Stimulated activated naive CD4-positive, alpha-beta T cell treated with Interleukin-2 at 50 U/mL for 16 hours (primary cell): ENCODE data around the gene DDR2.

Experiments
- DNase-seq: peaks from one replicate; lab custom pipeline; 2025; lab: John Stamatoyannopoulos, UW

DDR2 gene

DNA sequence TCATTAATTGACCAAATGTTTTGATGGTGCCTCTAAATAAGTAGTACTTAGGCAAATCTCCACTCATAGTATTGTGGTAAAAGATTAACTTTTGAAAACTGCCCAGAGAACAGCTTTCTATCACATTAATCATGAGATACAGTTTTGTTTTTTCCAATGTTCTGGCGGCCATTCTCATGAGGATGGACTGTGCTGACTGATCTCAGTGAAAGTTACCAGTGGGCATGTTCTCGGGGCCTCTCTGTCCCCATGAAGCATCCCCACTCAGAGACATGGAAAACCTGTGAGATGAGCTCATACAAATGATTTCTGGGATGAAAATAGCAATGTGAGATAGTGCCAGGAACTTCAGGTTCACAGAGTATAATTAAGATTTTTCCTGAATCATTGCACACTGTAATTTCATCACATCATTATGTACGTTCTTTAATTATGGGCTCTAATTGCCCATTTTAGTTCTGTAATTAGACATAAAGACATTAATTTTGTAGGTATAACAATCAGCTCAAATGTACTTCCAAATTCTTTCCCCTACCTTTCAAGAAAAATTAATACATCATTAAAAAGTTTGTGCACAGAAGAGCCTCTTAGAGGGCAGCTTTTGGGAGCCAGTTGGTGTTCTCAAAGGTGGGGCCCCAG, 40.5 kb downstream of the DDR2 start:
- no peak for DNase-seq

- no peak for DNase-seq
Observed at GRCh38 chr1:162674034-162674608, 41.9 kb downstream of the DDR2 start.

DNA sequence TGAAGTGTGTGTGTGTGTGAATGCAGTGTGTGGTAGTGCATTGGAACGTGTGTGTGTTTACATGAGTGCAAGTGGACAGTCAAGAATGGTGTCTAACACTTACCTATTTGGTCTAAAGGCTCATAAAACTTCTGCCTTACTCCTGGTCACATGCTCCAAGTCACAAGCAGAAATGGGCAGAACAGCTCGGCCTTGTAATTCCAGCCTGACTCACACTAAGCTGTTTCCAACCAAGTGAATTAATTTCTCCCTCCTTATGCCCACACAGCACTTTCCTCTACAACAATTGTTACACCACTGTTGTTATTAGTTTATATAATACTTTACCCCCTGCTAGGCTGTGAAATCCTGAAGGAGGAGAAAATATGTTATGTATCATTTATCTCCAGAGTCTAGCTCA, 43.8 kb downstream of the DDR2 start:
- no peak for DNase-seq

DNA sequence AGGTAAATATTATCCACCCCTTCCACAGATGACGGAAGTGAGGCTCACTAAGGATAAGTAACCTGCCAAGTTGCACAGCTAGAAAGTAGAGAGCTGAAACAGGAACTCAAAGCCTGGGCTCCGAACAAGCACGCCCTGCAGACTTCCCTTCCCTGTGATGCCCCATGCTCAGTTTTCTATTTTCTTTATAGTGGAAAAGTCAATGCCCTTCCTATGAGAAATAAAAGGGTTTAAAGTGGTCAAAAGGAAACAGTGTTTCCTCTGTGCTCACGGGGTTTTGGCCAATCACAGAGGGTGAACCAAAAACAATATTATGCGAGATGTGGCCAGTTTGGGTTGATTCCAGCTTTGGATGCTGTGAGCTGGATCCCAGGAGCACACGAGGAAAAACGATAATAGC, 44.5 kb downstream of the DDR2 start:
- DNase-seq = no peak

- no peak for DNase-seq
Observed at GRCh38 chr1:162677607-162678371, 45.5 kb downstream of the DDR2 start.

DNA sequence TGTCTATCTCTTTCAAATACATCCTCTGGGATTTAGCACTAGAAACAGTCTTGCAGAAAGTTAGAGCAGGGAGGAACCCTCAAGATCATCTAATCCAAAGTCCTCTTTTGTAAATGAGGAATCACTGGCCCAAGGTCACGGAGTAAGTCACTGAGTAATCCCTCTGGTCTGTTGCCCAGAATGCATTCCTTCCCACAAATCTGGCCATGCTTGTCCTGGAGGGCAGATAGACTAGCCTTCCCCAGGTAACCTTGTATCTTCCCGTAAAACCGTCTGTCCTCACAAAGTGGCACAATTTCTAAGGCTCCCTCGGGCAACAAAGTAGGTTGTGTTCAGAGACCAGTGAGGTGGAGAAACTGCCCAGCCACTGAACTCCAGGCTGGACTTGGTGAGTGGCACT, 46.2 kb downstream of the DDR2 start:
- DNase-seq = no peak

- DNase-seq = no peak
Observed at GRCh38 chr1:162679298-162679697, 47.0 kb downstream of the DDR2 start.

DNA sequence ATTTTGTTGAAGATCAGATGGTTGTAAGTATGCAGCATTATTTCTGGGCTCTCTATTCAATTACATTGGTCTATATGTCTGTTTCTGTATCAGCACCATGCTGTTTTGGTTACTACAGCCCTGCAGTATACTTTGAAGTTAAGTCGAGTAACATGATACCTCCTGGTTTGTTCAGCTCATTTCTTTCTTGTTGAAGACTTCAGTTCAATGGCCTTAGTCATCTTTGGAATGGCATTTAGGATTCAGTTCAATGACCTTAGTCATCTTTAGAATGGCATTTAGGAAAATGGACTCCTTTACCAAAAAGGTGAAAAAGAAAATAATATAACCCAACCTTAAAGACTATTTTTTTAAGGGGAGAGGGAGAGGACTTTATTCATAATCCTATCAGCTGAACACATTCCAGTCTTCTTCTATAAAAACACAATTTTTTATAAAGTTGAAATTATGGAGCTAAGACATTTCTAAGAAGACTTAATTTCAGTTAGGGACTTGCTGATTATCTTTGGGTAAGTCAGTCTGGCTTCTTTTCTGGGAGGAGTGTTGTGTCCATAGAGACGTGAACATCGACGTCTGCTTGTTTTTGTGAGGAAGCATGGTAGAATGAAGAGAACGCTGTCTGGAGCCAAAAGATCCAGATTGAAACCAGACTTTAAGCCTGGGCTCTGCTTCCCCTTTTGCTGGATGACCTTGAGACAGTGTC, 48.3 kb downstream of the DDR2 start:
- no peak for DNase-seq

- no peak for DNase-seq
Observed at GRCh38 chr1:162681122-162681436, 48.8 kb downstream of the DDR2 start.

GRCh38 chr1:162682013-162682419, 49.8 kb downstream of the DDR2 start:
- DNase-seq = no peak

DNA sequence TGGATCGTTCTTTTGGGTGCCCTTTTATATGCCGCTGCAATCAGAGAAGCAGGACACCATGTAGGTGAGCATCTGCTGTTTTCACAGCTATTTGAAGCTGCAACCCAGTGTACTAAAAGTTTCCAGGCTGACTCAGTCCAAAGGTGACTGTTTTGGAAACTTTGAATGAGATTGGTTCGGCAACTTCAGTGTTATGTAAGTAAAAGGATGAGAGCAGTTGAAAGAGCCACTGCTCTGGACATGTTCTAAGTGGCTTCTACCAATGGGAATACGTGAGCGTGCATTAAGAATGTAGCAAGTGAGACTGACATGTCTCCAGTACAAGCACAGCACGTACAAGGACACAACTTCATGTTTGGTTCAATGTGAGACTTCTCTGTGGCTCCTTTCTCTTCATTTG, 55.6 kb downstream of the DDR2 start:
- no peak for DNase-seq

- no peak for DNase-seq
Observed at GRCh38 chr1:162688521-162688920, 56.3 kb downstream of the DDR2 start.

GRCh38 chr1:162688931-162689330, 56.7 kb downstream of the DDR2 start:
- no peak for DNase-seq

GRCh38 chr1:162689745-162690671, 57.7 kb downstream of the DDR2 start:
- no peak for DNase-seq

DNA sequence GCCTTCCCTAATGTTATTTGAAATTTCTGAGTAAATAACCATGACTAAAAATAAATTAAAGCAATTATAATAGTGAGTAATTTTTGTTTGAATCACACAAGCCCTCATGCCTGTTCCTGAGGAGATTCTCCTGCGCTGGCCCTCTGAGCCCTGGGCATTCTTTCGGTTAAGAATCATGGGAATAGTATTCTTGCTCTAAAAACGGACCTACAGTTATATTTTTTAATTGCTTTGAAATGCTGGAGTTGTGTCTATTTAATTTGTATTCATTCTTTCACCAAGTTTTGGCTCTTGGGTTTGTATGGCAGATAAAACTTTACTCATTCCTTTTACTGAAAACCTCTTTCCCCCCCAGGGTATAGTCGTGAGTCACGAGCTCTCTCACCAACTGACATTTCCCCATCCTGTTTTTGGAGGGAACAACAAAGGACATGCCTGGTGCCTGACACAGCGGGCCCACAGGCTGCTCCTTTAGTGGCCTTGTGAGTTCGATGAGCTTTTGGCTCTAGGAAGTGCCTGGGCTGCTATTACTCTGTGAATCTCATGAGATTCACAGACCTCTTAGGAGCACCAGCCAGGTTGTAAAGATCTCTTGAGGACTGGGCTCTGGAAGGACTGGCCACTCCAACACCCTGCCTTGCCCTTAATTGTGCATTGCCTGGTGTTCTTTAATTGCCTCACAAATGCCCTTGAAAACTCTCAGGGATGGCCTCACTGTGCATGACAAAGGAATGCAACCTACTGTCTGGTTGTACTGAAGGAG, 58.6 kb downstream of the DDR2 start:
- no peak for DNase-seq

DNA sequence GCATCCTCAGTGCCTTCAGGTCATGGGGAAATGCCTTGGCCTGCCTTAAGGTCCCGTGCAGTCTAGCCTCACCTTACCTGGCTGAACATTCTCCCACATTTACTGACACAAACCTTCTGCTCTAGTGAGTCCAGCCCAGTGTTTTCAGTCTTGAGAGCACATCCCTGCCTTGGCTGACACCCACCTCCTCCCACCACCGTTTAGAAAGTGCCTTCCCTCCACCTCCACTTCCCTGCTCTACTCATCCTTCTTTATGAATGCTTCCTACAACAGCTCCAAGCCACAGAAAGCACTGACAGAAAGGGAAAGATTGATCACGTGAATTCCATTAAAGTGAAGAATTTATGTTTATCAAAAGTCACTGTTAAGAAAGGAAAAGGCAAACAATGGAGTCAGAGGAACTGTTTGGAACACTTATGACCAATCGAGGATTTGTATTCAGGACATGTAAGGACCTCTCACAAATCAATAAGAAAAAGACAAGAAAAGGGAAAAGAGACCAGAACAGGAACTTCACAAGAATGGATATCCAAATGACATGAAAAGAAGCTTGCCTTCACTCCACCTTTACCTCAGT, 59.8 kb downstream of the DDR2 start:
- DNase-seq = no peak

GRCh38 chr1:162694911-162695310, 62.6 kb downstream of the DDR2 start:
- no peak for DNase-seq

DNA sequence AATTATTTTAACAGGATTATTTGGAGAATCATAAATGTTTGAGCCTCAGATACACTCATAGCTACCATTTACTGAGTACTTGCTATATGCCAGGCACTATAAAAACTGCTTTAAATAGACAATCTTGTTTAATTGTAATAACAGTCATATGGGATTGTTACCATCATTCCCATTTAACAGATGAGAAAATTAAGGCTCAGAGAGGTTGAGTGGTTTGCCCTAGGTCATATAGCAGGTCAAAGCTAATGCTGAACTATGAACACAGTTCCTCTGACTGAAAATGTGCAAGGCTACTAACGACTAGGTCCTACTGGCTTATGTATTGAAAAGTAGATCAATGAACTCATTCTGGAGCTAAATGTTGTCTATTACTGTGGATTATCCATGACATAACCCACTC, 63.4 kb downstream of the DDR2 start:
- no peak for DNase-seq

GRCh38 chr1:162696286-162696862, 64.1 kb downstream of the DDR2 start:
- no peak for DNase-seq

DNA sequence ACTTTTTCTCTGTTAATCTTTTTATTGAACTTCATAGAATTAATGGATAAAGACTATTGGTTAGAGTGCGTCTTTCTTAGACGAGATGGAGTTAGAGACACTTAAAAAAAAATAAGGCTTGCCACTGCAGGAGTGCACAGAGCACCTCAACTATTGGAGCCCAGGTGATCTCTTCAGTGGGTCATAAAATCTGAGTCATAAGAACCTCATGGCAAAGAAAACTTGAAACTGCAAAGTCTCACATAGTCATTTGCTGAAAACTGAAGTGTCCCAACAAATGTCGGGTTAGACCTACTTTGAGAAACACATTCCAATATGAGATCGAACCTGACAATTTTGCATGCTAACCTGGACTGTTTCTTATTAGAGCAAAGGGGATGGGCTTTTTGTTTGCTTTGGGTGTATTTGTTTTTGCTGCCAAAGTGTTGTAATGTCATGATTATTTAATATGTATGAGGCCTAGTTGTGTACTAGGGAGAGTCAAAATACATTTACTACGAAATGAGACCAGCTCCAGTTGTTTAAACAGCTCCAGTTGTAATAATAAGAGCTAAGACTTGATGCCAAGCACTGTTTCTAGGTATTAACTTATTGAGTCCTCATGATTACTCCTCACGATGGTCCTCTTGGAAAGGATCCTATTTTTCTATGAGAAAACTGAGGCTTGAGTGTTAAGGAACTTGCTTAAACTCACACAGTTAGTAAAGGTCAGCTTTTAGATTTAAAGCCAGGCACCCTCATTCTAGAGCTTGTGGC, 65.1 kb downstream of the DDR2 start:
- DNase-seq = no peak
